SKM-1 (cell line): Measurements from ENCODE around the gene TRA2B.

Experiments used
- DNase-seq: peaks from one replicate; lab custom pipeline; 2025; ENCODE audit not compliant: unreplicated experiment; lab: John Stamatoyannopoulos, UW

TRA2B gene

GRCh38 chr3:185954366-185954723 lies 16.5 kb upstream of the TRA2B start:
- DNase-seq: no peak

DNA sequence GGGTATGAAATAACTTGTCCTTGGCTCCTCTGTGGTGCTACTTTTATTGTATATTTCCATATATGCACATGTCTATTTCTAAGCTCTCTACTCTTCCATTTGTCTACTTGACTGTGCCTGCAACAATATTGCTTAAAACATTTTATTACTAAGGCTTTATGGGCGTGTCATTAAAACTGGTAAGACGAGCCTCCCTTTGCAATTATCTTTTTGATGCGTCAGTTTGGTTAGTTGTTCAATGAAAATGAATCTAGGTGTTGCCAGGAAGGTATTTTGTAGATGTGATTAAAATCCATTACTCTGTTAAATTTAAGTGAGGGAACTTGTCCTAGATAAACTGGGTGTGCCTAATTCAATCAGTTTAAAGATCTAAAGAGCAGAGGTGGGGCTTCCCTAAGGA lies 12.9 kb upstream of the TRA2B start:
- no peak for DNase-seq

DNA sequence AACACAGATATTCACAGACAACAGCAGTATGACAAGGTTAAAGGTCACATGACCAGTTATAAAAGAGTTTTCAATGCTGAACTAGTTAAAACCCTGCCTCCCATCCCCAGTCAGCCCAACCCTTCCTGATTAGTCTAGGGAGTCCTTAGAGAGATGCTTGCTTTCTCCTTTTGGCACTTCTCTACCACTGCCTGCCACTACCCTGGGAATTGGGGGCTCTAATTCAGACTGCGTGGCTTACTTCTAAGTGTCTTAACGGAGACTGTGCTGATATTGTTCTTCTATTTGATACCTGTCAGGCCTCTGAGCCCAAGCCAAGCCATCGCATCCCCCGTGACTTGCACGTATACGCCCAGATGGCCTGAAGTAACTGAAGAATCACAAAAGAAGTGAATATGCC lies 11.7 kb upstream of the TRA2B start:
- no peak for DNase-seq

DNA sequence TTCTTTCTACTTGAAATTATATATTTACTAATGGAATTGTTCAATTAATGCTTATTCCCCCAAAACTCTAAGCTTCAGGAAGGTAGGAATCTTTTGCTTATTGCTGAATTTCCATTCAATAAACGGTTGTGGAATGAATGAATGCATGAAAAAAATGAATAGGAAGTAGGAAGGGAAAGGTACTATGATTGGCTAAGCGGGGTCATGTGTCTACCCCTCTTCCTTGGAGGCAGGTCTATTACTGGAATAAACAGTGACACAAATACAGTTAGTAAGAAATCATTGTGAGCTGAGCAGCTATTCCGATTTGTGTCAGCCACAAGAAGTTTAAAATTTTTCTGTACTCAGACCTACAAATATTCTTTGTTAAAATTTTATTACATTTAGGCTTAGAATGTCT lies 10.5 kb upstream of the TRA2B start:
- no peak for DNase-seq

GRCh38 chr3:185943760-185944106 lies 5.9 kb upstream of the TRA2B start:
- DNase-seq: no peak

DNA sequence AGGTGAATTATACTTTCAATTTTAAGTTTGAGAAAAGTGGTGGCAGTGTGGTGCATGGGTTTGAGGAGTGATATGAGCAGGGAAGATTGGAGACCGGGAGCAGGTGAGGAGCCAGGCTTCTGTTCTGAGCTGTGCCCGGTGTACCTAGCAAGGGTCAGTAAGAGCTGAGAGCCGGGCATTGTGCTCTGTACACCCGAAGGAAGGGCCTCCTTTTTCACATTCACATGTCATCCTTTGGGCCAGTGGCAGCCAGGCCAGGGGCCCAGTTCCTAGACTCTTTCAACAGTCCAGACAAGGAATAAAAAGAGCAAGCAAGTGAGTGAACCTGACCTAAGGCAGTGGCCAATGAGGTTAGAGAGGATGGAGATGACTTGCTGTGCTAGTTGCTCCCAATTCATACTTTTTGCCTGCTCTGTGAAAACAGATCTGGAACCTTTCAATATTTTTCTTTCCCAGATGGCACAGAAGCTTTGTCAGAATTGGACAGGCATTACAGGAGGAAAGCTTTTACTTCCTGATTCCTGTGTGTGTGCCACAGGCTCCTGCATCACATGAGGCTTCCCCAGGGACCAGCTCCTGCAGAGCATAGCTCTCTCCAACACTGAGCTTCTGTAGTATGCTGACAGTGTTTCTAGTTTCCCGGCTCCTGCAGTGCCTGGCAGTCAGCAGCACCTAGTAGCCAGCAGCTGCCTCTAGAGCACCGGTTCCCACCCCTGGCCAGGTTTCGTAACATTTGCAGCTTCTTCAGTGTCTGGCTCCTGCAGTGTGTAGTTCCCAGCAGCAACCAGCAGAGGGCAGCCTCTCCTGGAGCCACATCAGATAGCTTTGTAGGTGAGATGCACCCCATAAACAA lies 5.3 kb upstream of the TRA2B start:
- peak; percentile 84 for DNase-seq

- no peak for DNase-seq
These were observed 4.6 kb upstream of the TRA2B start for GRCh38 chr3:185942396-185942795.

DNA sequence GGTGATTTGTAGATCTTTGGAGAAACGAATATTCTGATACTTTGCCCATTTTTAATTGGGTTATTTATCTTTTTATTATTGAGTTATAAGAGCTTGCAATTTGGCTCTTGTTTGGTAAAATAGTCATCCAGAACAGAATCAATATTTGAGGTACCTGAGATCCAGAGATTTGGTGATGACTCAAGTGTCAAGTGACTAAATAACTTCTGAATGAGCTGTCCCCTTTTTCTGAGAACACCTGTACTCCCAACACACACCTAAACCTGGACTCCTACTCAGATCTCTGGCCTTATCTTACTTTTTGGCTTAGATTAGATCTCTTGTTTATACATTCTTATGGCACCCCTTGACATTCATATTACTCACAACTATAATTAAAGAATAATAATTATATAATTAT lies 3.1 kb upstream of the TRA2B start:
- DNase-seq: no peak

DNA sequence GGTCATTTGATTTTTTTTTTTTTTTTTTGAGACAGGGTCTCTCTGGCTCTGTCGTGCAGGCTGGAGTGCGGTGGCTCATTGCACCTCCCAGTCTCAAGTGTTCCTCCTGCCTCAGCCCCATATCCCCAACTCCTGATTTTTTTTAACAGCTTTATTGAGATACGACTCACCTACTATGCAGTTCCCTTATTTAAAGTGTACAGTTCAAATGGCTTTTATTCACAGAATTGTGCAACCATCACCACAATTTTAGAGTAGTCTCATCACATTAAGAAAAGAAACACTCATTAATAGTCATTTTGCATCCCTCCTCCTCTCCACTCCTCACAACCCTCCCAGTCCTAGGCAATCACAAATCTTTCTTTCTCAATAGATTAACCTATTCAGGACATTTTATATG lies 1.9 kb upstream of the TRA2B start:
- no peak for DNase-seq

DNA sequence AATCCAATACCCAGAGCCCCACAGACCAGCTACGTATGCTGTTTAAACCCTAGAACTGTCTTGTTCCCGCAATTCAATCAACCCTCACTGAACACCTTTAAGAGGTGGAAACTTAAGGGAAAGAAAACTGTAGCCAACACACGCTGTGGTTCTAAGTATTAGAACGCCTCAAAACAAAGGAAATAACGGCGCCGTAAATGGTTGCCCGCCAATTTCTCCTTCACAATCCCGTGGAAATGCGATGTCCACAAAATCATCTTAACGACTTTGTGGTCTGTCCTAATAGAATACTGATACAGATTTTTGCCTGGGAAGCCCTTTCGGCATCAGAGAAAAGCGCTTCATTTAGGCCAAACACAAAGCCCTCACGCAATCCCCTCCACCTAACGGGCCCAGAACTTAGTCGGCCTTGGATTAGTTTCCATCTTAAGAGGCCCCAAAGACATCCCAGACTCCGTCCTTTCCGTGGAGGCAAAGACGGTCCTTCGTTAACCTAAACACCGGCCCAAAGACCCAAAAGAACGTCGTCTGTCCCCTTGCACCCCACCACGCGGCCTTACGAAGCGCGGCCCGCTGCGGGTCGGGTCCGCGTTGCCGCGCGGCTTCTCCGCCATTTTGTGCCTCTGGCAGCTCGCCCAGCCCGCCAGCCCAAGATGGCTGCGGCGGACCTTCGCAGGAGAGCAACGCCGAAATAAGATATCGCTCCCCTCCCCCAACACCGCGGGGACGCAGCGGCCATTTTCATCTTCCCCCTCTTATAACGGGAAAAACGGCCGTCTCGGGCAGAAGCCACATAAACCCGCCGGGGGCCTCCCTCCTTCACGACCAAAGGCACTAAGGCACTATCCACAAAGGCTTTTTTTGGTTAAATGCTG lies 763 bp downstream of the TRA2B start:
- peak; percentile 59 for DNase-seq

GRCh38 chr3:185936273-185936629 lies 1.6 kb downstream of the TRA2B start:
- no peak for DNase-seq

DNA sequence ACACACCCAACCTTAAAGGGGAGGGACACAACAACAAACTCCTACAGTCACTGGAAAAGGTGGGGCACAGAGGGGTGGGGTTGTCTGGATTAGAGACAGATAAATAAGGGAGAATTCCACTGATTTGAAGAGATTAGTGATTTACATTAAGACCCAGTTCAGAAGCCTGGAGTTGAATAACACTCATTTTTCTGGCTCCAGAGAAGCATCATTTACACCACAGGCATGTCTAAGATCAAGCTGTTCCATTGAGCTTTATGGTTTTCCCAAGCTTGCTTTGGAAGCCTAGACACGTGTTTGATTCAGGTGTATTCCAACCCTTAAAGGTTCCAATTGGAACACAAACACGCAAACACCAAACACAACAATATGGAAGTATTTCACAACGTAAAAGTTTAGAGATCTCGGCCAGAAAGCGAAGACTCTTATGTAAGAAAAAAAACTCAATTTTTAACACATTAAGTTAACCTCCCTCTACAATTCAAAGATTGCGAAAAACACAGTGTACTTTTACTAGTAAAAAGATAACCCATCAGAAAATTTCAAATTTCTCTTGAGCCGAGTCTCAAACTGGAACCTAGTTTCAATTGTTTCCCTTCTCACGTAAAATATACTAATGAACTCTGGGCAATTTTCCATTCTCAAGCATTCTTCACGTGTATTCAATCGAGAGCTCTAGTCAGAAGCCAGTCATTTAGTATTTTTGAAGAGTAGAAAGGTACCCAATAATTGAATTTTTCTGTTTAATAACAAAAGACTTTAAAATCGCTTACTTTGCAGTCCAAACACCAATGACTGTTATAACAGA lies 2.1 kb downstream of the TRA2B start:
- no peak for DNase-seq

DNA sequence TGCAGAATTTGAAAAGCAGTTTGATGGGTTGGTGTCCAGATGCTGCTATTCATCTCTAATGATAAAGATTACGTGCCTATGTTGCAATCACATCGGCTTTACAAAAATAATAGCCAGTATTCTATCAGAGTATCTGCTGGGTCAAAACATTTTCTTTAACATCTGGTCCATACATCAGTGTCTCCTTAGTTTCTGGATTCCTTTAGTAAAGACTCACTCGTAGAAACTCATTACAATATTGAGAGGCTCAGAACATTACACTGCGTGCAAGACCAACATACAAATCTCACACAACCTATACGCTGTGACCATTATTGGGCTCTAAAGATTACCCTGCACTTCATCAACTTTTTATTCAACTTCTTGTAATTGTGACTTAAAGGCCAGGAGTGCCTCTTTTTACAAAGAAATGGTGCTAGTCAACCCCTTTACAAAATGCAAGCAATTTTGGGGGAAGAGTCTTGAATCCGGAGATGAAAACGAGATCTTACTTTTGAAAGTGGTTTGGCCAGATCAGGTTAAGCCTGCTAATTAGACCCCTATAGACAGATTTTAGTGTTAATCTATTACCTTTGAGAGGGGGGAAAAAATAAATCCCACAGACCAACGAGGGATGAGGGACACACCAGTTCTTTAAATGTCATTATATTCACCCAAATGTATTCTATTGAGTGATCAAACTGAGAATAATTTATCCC lies 2.9 kb downstream of the TRA2B start:
- no peak for DNase-seq

DNA sequence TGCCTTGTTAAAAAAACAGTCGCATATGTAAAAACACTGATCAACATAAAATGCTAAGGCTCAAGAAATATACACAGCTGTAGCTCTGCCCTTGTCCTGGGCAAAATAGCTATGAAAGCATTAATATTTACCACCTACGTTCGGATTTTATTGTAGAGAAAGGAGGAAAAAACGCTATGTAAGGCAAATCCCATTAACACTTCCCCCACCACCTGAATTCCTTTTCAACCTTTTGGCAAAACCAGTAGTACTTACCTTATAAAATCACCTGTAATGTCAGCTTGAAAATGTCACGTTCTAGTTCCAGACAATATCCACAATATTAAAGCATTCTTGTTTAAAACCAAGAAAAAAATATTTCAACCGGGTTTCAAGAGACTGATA lies 3.6 kb downstream of the TRA2B start:
- DNase-seq: no peak

DNA sequence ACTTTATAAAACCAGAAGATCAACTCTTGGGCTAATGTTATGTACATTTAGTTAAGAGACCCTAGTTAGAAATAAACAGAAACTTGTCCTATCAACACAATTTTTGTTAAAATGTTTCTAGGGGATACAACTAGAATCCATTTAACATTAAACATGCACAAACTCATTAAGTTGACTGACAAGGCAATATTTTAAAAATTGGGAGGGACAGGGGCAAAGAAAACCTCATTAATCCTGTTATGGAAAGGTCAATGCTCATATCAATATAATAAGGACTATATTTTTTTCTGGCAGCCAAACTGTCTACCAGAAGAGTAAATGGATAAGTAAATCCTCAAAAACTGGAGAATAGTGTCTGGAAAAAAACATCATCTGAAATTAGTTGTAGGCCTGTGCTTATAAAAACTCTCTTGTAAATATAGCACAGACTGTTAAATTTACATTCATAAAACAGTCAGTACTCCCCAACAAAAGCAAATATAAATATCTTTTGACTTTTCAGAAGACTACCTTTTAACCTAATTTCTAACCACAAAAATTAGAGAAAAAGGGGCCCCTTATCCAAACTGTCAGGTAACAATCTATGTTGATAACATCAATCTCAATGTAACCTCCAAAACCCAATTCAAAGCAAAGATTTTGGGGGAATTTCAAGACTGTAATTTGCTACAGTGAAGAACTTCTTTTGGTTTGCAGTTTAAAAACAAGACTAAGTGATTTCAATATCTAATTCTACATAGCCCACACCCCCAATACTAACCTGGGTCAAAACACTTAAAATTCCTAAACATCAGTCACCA lies 4.2 kb downstream of the TRA2B start:
- DNase-seq: no peak

- no peak for DNase-seq
These were observed 5.8 kb downstream of the TRA2B start for GRCh38 chr3:185931777-185932612.

- no peak for DNase-seq
These were observed 7.3 kb downstream of the TRA2B start for GRCh38 chr3:185930393-185931107.

- DNase-seq: no peak
These were observed 8.3 kb downstream of the TRA2B start for GRCh38 chr3:185929192-185930151.
